SU-DHL-6 (cell line): ENCODE measurements around the gene DBN1.

Source experiments
- EZH2phosphoT487 ChIP-seq: fragments of 200-600 bp; sonication (generic), shearing (Covaris generic); conservative IDR thresholded peaks from 2 replicates; pipeline ENCODE4 v1.6.1; 2018; ENCODE audit warnings: mild to moderate bottlenecking, antibody characterized with exemption, low read length, moderate library complexity, mixed read lengths
- TF ChIP-seq, protein P1 (sequence below): fragments of 200-600 bp; sonication (generic); IDR thresholded peaks from one replicate; pipeline ENCODE4 v1.5.1; 2017; ENCODE audit warnings: antibody characterized with exemption, mild to moderate bottlenecking, low read length, moderate library complexity; ENCODE audit not compliant: insufficient read depth, poor library complexity, severe bottlenecking

DNA sequence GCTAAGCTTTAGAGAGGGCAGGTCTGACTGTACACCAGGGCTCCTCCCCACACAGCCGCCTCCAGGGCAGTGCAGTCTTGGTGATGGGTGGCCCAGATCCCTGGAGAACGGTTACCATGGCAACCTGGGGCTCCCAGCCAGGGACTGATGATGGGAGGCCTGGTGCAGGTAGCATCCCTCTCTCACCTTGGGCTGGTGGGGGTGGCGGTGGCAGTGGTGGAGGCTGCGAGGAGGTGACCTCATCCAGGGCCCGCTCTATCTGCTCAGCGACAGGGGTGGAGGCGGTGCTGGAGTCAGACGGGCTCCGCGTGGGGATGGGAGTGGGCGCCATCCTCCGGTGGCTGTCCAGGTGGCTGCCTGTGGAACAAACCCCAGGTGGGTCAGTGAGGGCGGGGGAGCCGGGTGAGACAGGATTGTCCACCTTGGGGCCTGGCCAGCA is 14.5 kb downstream of the DBN1 start:
- TF ChIP-seq, protein P1, sequence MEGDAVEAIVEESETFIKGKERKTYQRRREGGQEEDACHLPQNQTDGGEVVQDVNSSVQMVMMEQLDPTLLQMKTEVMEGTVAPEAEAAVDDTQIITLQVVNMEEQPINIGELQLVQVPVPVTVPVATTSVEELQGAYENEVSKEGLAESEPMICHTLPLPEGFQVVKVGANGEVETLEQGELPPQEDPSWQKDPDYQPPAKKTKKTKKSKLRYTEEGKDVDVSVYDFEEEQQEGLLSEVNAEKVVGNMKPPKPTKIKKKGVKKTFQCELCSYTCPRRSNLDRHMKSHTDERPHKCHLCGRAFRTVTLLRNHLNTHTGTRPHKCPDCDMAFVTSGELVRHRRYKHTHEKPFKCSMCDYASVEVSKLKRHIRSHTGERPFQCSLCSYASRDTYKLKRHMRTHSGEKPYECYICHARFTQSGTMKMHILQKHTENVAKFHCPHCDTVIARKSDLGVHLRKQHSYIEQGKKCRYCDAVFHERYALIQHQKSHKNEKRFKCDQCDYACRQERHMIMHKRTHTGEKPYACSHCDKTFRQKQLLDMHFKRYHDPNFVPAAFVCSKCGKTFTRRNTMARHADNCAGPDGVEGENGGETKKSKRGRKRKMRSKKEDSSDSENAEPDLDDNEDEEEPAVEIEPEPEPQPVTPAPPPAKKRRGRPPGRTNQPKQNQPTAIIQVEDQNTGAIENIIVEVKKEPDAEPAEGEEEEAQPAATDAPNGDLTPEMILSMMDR: no peak
- TF ChIP-seq EZH2phosphoT487: no peak
